ENCODE data around the gene CLEC4M.
"Not testable (repeated sequence)": the region's sequence is repeated elsewhere in the genome, so short reads cannot be mapped to it uniquely, and the experiment has no call there.

Gene CLEC4M

GRCh38 chr19:7746903-7747884, 15.8 kb upstream of the CLEC4M start, which contains the start of gene CD209:
TSS of gene CD209 (minus strand) at chr19:7747534. CDS start at chr19:7747511, 23 bp downstream.
- Histone ChIP-seq H3K9ac (ENCODE audit: low read depth, low read length) (no peak within 1 kb of the TSS), H3K36me3 (ENCODE audit: insufficient read depth, low read length) (no peaks in the 10 kb centered on the region), H3K9me3 (ENCODE audit: control insufficient read depth, insufficient read depth, low read length) (no peaks in the 10 kb centered on the region), H3K4me1 (ENCODE audit: insufficient read depth, low read length) (no peaks in the 10 kb centered on the region)

- H3K9ac ChIP-seq (ENCODE audit: low read depth, low read length): no peak overlapping the region
- no peaks in the 10 kb centered on the region for H3K4me1 ChIP-seq (ENCODE audit: insufficient read depth, low read length)
- no peaks in the 10 kb centered on the region for H3K36me3 ChIP-seq (ENCODE audit: insufficient read depth, low read length)
- no peaks in the 10 kb centered on the region for H3K9me3 ChIP-seq (ENCODE audit: control insufficient read depth, insufficient read depth, low read length)
These were observed 14.9 kb upstream of the CLEC4M start for GRCh38 chr19:7748171-7748570.

GRCh38 chr19:7748756-7749155, 14.3 kb upstream of the CLEC4M start:
- H3K4me1 ChIP-seq (ENCODE audit: insufficient read depth, low read length): no peaks in the 10 kb centered on the region
- H3K9ac ChIP-seq (ENCODE audit: low read depth, low read length): no peak overlapping the region
- no peaks in the 10 kb centered on the region for H3K9me3 ChIP-seq (ENCODE audit: control insufficient read depth, insufficient read depth, low read length)
- no peaks in the 10 kb centered on the region for H3K36me3 ChIP-seq (ENCODE audit: insufficient read depth, low read length)

- no peaks in the 10 kb centered on the region for H3K36me3 ChIP-seq (ENCODE audit: insufficient read depth, low read length)
These were observed 11.8 kb upstream of the CLEC4M start for GRCh38 chr19:7751157-7751783.

GRCh38 chr19:7756258-7756657, 6.8 kb upstream of the CLEC4M start:
- Histone ChIP-seq H3K9me3 (ENCODE audit: control insufficient read depth, insufficient read depth, low read length) (peaks cover 5% of the 10 kb centered on the region; the same call in 1 of the 2 replicates), H3K4me1 (ENCODE audit: insufficient read depth, low read length) (no peaks in the 10 kb centered on the region), H3K36me3 (ENCODE audit: insufficient read depth, low read length) (no peaks in the 10 kb centered on the region), H3K9ac (ENCODE audit: low read depth, low read length) (no peak overlapping the region)

More at GRCh38 chr19:7751157-7751783, 11.8 kb upstream of the CLEC4M start:
- H3K9ac ChIP-seq (ENCODE audit: low read depth, low read length): no peak overlapping the region
- H3K4me1 ChIP-seq (ENCODE audit: insufficient read depth, low read length): no peaks in the 10 kb centered on the region
- H3K9me3 ChIP-seq (ENCODE audit: control insufficient read depth, insufficient read depth, low read length): no peaks in the 10 kb centered on the region

- H3K9me3 ChIP-seq (ENCODE audit: control insufficient read depth, insufficient read depth, low read length): peaks cover 5% of the 10 kb centered on the region; the same call in 1 of the 2 replicates
- H3K9ac ChIP-seq (ENCODE audit: low read depth, low read length): no peak overlapping the region
- no peaks in the 10 kb centered on the region for H3K36me3 ChIP-seq (ENCODE audit: insufficient read depth, low read length)
- no peaks in the 10 kb centered on the region for H3K4me1 ChIP-seq (ENCODE audit: insufficient read depth, low read length)
These were observed 5.7 kb upstream of the CLEC4M start for GRCh38 chr19:7757358-7757757.

GRCh38 chr19:7759156-7759555, 3.9 kb upstream of the CLEC4M start:
- Histone ChIP-seq H3K9ac (ENCODE audit: low read depth, low read length) (no peak overlapping the region), H3K4me1 (ENCODE audit: insufficient read depth, low read length) (no peaks in the 10 kb centered on the region), H3K36me3 (ENCODE audit: insufficient read depth, low read length) (no peaks in the 10 kb centered on the region), H3K9me3 (ENCODE audit: control insufficient read depth, insufficient read depth, low read length) (peaks cover 5% of the 10 kb centered on the region; the same call in 1 of the 2 replicates)

- Histone ChIP-seq H3K9me3 (ENCODE audit: control insufficient read depth, insufficient read depth, low read length) (no peaks in the 10 kb centered on the region), H3K9ac (ENCODE audit: low read depth, low read length) (no peak overlapping the region)
These were observed 653 bp downstream of the CLEC4M start for GRCh38 chr19:7763696-7764095.

GRCh38 chr19:7764157-7764556, 1.1 kb downstream of the CLEC4M start:
- not testable (repeated sequence) for H3K4me1 ChIP-seq (ENCODE audit: insufficient read depth, low read length); H3K9me3 ChIP-seq (ENCODE audit: control insufficient read depth, insufficient read depth, low read length); H3K9ac ChIP-seq (ENCODE audit: low read depth, low read length); H3K36me3 ChIP-seq (ENCODE audit: insufficient read depth, low read length)

More at GRCh38 chr19:7763696-7764095, 653 bp downstream of the CLEC4M start:
- Histone ChIP-seq H3K36me3 (ENCODE audit: insufficient read depth, low read length) (no peaks in the 10 kb centered on the region), H3K4me1 (ENCODE audit: insufficient read depth, low read length) (no peaks in the 10 kb centered on the region)

GRCh38 chr19:7765043-7765442, 2.0 kb downstream of the CLEC4M start:
- not testable (repeated sequence) for H3K9me3 ChIP-seq (ENCODE audit: control insufficient read depth, insufficient read depth, low read length); H3K9ac ChIP-seq (ENCODE audit: low read depth, low read length); H3K4me1 ChIP-seq (ENCODE audit: insufficient read depth, low read length); H3K36me3 ChIP-seq (ENCODE audit: insufficient read depth, low read length)

GRCh38 chr19:7766535-7766934, 3.5 kb downstream of the CLEC4M start:
- H3K36me3 ChIP-seq (ENCODE audit: insufficient read depth, low read length): no peaks in the 10 kb centered on the region

GRCh38 chr19:7767487-7767886, 4.4 kb downstream of the CLEC4M start:
- H3K9me3 ChIP-seq (ENCODE audit: control insufficient read depth, insufficient read depth, low read length): no peaks in the 10 kb centered on the region
- H3K9ac ChIP-seq (ENCODE audit: low read depth, low read length): no peak overlapping the region
- H3K4me1 ChIP-seq (ENCODE audit: insufficient read depth, low read length): no peaks in the 10 kb centered on the region
- H3K36me3 ChIP-seq (ENCODE audit: insufficient read depth, low read length): no peaks in the 10 kb centered on the region

More at GRCh38 chr19:7766535-7766934, 3.5 kb downstream of the CLEC4M start:
- Histone ChIP-seq H3K4me1 (ENCODE audit: insufficient read depth, low read length) (no peaks in the 10 kb centered on the region), H3K9ac (ENCODE audit: low read depth, low read length) (no peak overlapping the region), H3K9me3 (ENCODE audit: control insufficient read depth, insufficient read depth, low read length) (no peaks in the 10 kb centered on the region)

- no peaks in the 10 kb centered on the region for H3K36me3 ChIP-seq (ENCODE audit: insufficient read depth, low read length)
- no peak overlapping the region for H3K9ac ChIP-seq (ENCODE audit: low read depth, low read length)
- no peaks in the 10 kb centered on the region for H3K9me3 ChIP-seq (ENCODE audit: control insufficient read depth, insufficient read depth, low read length)
- H3K4me1 ChIP-seq (ENCODE audit: insufficient read depth, low read length): no peaks in the 10 kb centered on the region
These were observed 6.1 kb downstream of the CLEC4M start for GRCh38 chr19:7769171-7769570.

- Histone ChIP-seq H3K9ac (ENCODE audit: low read depth, low read length) (no peak overlapping the region), H3K36me3 (ENCODE audit: insufficient read depth, low read length) (no peaks in the 10 kb centered on the region), H3K4me1 (ENCODE audit: insufficient read depth, low read length) (no peaks in the 10 kb centered on the region), H3K9me3 (ENCODE audit: control insufficient read depth, insufficient read depth, low read length) (no peaks in the 10 kb centered on the region)
These were observed 8.0 kb downstream of the CLEC4M start for GRCh38 chr19:7771072-7771471.

Data from ES-I3 (cell line).